CD1c-positive myeloid dendritic cell (primary cell): ENCODE measurements around the gene ZNF286A.
A peak's percentile ranks its signal among the peaks of the same experiment; 100 is the strongest.
"Not testable (repeated sequence)": the region's sequence is repeated elsewhere in the genome, so short reads cannot be mapped to it uniquely, and the experiment has no call there.

Source experiments
- DNase-seq: peaks from one replicate; pipeline ENCODE4 v3.0.0-alpha.2; 2016; ENCODE audit errors: extremely low spot score

Gene ZNF286A

DNA sequence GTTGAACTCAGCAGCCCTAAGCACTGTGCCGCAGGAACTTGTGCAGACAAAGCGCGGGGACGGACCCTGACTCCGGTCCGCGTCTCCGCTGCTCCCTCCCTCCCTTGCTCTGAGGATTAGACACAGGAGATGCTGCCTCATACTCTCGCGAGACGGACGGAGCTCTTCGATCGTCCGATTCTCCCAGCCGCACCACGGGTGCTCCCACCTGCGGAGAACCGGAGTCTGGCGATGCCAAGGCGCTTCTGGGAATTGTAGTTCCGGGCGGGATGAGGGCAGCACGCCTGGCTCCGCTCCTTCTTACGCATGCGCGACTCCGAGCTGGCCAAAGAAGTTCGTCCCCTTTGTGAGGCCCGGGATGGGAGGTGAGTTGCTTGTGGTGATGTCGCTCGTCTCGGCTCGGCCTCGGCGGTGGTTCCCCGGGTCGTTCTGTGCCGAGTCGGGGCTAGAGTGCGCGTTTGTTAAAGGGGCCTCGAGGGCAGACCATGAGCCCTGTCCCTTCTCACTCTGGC lies at the start of gene ZNF286A:
Gene ZNF286A (plus strand): TSS at position 340 of the 512 bp plus-strand sequence. CDS start 578 bp downstream, outside the sequence.
- peak; percentile 99 for DNase-seq

DNA sequence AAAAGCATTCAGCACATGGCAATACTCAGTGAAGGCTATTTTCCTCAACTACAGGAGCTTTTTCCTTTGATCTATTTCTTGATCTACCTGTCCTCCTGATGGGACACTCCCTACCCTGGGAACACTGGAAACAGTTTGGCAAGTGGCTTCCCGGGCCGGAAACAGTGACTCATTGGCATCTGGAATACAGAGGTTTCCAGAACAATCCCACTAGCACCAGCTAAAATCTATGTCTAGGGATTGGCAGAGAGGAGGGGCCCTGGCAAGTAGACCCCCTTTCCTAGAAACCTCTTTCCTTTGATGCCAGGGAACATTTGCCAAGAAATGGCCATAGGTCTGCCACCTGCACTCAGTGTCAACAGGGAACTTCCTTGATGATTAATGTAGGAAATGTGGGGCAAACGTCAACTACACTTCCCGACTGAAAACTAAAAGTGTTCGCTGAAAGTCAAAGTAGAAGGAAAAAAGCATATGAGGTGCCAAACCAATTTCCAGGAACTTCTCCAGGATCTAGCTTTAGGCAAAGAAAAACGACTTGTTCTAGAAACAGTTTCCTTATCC lies 49.6 kb upstream of the ZNF286A start:
- peak; percentile 3 for DNase-seq

DNA sequence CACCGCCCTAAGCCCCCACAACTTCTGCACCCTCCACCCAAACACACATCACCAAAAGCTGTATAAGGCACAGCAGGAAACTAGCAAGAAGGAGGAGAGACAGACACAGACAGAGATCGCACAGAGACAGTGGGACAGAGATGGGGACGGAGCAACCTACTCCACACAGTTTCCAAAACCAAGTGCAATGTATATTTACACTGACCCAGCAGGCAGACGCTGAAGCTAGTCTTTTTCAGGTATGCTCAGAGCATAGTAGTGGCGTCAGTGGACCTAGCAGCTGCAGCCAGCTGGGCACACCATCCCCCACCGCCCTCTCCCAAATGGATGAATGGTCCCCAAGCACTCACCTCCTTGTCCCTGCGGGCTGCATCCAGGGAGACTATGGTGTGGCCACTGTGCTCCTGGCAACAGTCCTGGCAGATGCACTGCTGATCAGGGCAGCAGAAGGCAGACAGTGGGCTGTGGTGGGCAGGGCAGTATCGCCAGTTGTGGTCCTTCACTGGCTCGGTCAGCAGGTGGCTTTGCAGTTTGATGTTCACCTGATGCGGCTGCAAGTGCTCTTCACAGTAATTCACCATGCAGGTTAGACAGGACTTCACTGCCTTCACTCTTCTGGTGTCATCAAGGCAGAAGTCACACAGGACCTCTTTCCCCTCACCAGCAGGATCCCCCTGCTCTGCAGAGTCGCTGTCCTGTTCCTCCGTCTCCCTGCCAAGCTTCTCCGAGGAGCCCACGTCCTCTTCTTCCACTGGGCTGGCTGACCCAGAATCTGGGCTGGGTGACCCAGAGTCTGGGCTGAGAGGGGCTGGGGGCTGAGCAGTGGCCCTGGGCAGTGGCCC lies 48.6 kb upstream of the ZNF286A start:
- peak; percentile 2 for DNase-seq

- peak; percentile 91 for DNase-seq
Observed at GRCh38 chr17:15651583-15652110, 47.9 kb upstream of the ZNF286A start.

DNA sequence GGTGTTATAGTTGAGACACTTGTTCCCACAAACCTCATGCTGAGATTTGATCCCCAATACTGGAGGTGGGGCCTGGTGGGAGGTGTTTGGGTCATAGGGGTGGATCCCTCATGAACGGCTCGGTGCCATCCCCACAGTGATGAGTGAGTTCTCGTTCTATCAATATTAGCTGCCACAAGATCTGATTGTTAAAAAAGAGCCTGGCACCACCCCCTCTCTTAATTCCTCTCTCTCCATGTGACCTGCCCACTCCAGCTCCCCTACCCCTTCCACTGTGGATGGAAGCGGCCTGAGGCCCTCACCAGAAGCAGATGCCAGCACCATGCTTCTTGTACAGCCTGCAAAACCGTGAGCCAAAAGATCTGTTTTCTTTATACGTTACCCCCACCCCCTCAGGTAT lies 46.6 kb upstream of the ZNF286A start:
- DNase-seq = no peak

GRCh38 chr17:15654401-15654800 lies 45.2 kb upstream of the ZNF286A start:
- DNase-seq = not testable (repeated sequence)

GRCh38 chr17:15654886-15655561 lies 44.5 kb upstream of the ZNF286A start:
- no peak for DNase-seq

DNA sequence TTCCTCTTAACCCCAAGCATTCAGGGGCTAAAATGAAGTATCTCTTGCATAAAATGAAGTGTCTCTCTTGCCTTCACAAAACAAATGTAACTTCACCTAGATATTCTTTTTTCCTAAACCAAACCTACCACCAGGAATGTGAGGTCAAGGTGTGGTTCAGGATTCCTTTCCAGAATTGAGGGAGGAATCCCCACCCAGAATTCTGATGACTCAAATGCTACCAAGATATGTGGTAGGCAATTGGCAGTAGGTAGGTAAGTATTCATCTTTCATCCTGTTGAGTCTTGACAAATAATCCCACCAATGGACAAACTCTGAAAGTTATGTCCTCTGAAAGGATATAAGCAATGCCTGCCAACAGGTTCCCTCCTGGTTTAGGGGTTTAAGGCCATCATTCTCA lies 41.7 kb upstream of the ZNF286A start:
- no peak for DNase-seq

- DNase-seq = no peak
Observed at GRCh38 chr17:15658296-15658695, 41.3 kb upstream of the ZNF286A start.

GRCh38 chr17:15659236-15659635 lies 40.3 kb upstream of the ZNF286A start:
- no peak for DNase-seq

- DNase-seq = no peak
Observed at GRCh38 chr17:15659663-15660062, 39.9 kb upstream of the ZNF286A start.

- no peak for DNase-seq
Observed at GRCh38 chr17:15660077-15660476, 39.5 kb upstream of the ZNF286A start.

- DNase-seq = no peak
Observed at GRCh38 chr17:15662681-15663080, 36.9 kb upstream of the ZNF286A start.

- no peak for DNase-seq
Observed at GRCh38 chr17:15663176-15663575, 36.4 kb upstream of the ZNF286A start.

DNA sequence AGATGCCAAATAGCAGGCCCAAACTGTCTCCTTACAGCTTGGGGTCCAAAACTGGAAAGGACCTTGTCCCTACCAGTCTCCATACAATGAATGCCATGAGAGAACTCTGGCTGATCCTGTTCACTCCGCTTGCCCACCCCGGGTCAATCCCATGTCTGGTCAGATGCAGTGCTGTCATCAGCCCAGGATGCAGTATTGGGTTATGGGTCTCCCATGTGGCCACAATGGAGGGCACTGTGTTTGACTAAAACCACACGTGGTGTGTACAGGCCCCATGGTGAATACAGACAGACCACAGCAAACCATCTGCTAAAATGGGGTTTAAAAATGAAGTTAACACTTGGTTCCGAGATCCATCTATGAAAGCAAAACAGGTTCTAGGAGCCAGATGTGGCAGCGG lies 35.9 kb upstream of the ZNF286A start:
- no peak for DNase-seq

GRCh38 chr17:15669526-15669925 lies 30.0 kb upstream of the ZNF286A start:
- DNase-seq = not testable (repeated sequence)

- not testable (repeated sequence) for DNase-seq
Observed at GRCh38 chr17:15674640-15675039, 24.9 kb upstream of the ZNF286A start.

DNA sequence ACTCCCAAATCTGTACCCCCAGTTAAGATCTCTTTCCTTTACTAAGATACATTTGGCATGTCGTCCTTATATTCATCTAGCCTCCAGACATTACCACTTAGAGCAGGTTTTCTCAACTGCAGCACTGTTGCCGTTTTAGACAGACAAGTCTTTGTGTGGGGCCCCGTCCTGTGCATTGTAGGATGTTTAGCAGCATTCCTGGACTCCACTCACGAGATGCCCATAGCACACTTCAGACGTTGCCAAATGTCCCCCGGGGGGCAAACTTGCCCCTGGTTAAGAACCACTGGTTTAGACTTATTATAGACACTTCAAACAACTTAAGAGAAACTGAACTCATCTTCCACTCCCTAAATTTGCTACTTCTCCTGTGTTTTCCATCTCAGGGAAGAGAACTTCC lies 23.6 kb upstream of the ZNF286A start:
- not testable (repeated sequence) for DNase-seq

- DNase-seq = not testable (repeated sequence)
Observed at GRCh38 chr17:15683135-15683534, 16.4 kb upstream of the ZNF286A start.

DNA sequence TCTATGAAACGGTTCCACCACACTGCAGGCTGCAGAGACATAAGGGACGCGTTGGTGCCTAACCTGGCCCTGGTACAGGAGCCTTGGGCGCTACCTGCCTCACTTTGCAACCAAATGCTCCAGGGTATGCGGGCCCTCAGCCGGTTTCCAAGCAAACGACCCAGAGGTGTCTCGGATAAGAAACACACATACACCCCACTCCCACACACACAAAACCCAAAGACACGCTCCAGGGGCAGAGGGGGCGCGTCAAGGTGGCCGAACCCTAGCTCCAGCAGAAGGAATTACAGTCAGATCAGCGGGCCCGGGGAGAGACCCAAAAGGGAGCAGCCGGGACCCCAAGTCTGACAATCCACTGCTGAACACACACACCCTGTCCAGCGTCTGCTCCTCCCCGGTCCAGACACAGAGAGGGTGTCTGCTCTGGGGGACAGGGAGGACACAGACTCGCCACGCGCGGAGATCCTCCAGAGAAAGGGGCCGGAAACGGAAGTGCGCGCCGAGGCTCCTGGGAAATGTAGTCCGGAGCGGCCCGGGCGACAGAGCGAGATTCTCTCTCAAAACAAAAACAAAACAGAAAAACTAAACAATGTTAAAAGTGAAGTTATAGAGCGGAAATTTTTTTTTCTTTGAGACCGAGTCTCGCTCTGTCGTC lies 15.6 kb upstream of the ZNF286A start, which contains the start of gene TRIM16:
Gene TRIM16 (minus strand): TSS at position 488 of the 655 bp plus-strand sequence. CDS start 32,702 bp downstream, outside the sequence.
- peak; percentile 82 for DNase-seq

DNA sequence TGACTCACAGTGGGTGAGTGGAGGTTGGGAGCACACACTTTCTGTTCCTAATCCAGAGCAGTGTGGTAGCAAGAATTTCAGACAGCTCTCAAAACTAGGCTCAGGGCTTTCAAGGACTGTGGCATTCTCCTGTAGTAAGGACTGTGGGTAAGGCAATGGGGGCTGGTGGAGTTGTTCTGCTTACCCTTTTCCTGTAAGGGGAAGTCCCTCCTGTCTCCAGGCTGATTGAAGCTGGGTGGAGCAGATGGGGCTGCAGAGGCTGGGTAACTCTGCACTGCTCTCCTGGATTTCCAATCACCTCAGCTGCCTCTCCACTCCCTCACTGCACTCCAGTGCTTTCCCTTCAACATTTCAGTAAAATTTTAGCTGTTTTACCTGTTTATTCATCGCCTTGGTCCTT lies 12.1 kb upstream of the ZNF286A start:
- DNase-seq = not testable (repeated sequence)
